ENCODE results near the gene PRMT1. TPM values are rescaled to one million over a fixed set of nuclear protein-coding genes. Genes with fewer than 3 reads are reported as not detected.

The PRMT1 gene
- total RNA-seq, 4 donors from 2014 or later, result 45.6 to 116 (median 70.3) TPM

- Histone ChIP-seq H3K4me1 (peaks cover 16 to 58% (median 49%) of the 10 kb centered on the region in 4 donors), H3K36me3 (no peaks in the 10 kb centered on the region), H3K27me3 (no peaks in the 10 kb centered on the region), H3K27ac (peak within 1 kb of the TSS; percentile 97 to 100 (median 100)), H3K4me3 (peak within 1 kb of the TSS; percentile 85 to 98 (median 93)), H3K9me3 (no peaks in the 10 kb centered on the region)
- in situ Hi-C loops (cut with MboI; ENCODE audit: low pct_ligation_motif_present in 1 of 4, low pct_unique_long_range_greater_than_20kb in 1 of 4, low sequenced_read_pairs in 3 of 4), result no loop called here
- peak; percentile 100 for DNase-seq
- intact Hi-C loops (cut with DNase I; ENCODE audit: low total_unique reads), result no loop called here
- WGBS, 2 donors (ENCODE audit: low coverage in 1 of 2), result 1% methylated on average over 67 of the region's 87 CpGs; no CpG with 5 or more reads in 1 of the 2 donors
- TF ChIP-seq POLR2A (IDR thresholded peaks at IDR 0.05), result peak; percentile 95
- TF ChIP-seq CTCF (IDR thresholded peaks at IDR 0.05), result no peak
- peak; percentile 96 to 99 (median 99) for TF ChIP-seq POLR2AphosphoS5 (IDR thresholded peaks at IDR 0.05)
- peak; percentile 79 for TF ChIP-seq EP300 (IDR thresholded peaks at IDR 0.05; ENCODE audit: low read depth)
Observed at GRCh38 chr19:49641688-49642491, 35.2 kb upstream of the PRMT1 start, which contains the start of gene SCAF1. SCAF1 (plus strand) TSS chr19:49642209; CDS start chr19:49645027, 2,818 bp downstream.

DNA sequence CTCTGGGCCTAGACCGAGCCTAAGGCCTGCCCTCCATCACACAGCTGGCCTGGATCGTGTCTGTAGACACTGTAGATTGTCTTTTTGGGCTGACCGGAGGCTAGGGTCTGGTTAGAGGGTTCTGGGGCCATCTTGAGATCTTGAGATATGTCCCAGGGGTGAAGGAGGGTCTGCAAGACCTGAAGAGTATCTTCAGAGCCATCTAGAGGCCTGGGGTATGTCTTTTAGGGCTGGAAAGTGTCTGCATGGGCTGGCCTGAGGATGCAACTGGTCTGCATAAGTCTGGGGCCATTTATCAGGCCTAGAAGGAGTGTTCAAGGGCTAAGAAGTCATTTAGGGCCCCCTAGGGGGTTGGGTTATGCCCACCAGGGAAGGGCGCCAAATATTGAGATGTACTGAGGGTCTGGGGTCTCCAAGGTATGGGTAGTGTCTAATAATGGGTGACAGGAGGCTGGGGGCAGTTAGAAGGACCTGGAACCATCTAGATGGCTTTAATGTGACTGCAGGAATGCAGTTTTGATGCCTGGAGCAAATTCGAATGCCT lies 34.5 kb upstream of the PRMT1 start:
- H3K27ac ChIP-seq, result peak overlapping the region; percentile 97 to 100 (median 98)
- no peaks in the 10 kb centered on the region for H3K36me3 ChIP-seq
- no peak for TF ChIP-seq POLR2AphosphoS5 (IDR thresholded peaks at IDR 0.05)
- TF ChIP-seq EP300 (IDR thresholded peaks at IDR 0.05; ENCODE audit: low read depth), result no peak
- no peak for TF ChIP-seq CTCF (IDR thresholded peaks at IDR 0.05)
- intact Hi-C loops (cut with DNase I; ENCODE audit: low total_unique reads) (no loop called here), in situ Hi-C loops (cut with MboI; ENCODE audit: low pct_ligation_motif_present in 1 of 4, low pct_unique_long_range_greater_than_20kb in 1 of 4, low sequenced_read_pairs in 3 of 4) (no loop called here)
- no peaks in the 10 kb centered on the region for H3K9me3 ChIP-seq
- H3K4me3 ChIP-seq, result peak overlapping the region; percentile 85 to 98 (median 93)
- no peak for DNase-seq
- 12 to 14% methylated on average over 2 to 4 of the region's 5 CpGs for WGBS, 2 donors (ENCODE audit: low coverage in 1 of 2)
- H3K4me1 ChIP-seq, result peaks cover 16 to 54% (median 46%) of the 10 kb centered on the region in 4 donors
- H3K27me3 ChIP-seq, result no peaks in the 10 kb centered on the region

DNA sequence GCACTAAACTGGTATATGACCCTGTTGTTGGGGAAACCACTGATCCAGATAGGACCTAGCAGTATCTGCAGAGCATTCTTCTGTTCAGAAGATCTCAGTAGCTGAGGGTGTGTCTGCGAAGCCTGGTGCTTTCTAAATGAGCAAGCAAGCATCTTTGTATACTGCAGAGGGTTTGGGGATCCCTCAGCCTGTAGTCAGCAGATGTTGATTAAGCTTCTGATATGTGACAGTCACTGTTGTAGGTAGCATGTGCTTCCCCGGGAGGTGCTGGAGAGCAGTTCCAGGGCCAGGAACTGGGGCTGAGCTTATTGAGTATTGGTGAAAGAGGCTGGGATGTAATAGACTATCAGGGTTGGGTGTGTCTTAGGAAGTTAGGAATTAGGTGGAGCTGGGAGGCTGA lies 33.6 kb upstream of the PRMT1 start:
- no peak for DNase-seq
- Histone ChIP-seq H3K4me1 (peaks cover 16 to 45% (median 38%) of the 10 kb centered on the region in 4 donors), H3K36me3 (no peaks in the 10 kb centered on the region), H3K27ac (no peak overlapping the region), H3K4me3 (no peak overlapping the region), H3K27me3 (no peaks in the 10 kb centered on the region), H3K9me3 (no peaks in the 10 kb centered on the region)
- intact Hi-C loops (cut with DNase I; ENCODE audit: low total_unique reads) (no loop called here), in situ Hi-C loops (cut with MboI; ENCODE audit: low pct_ligation_motif_present in 1 of 4, low pct_unique_long_range_greater_than_20kb in 1 of 4, low sequenced_read_pairs in 3 of 4) (no loop called here)
- 50 to 51% methylated on average over 2 of the region's 2 CpGs for WGBS, 2 donors (ENCODE audit: low coverage in 1 of 2)
- TF ChIP-seq EP300 (IDR thresholded peaks at IDR 0.05; ENCODE audit: low read depth) (no peak), POLR2A (IDR thresholded peaks at IDR 0.05) (no peak), CTCF (IDR thresholded peaks at IDR 0.05) (no peak), POLR2AphosphoS5 (IDR thresholded peaks at IDR 0.05) (no peak)

DNA sequence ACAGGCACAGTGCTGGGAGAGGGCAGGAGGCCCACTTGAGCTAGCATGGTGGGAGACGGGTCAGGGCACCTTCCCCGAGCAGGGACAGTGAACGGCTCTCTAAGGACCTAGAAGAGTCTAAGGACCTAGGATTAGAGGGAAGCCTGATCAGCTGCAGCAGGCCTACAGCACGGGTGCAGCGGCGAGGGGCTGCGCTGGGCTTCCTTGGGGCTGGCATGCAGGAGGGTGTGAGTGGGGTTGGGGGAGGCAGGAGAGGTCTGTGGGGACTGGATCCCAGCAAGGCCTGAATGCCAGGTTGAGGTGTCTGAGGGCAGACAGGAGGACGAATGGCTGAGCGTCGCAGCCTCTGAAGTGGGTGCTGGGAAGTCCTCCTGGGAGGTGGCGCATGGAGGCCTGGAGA lies 31.5 kb upstream of the PRMT1 start:
- Histone ChIP-seq H3K4me3 (no peak overlapping the region), H3K9me3 (no peaks in the 10 kb centered on the region), H3K27me3 (no peaks in the 10 kb centered on the region), H3K4me1 (peaks cover 16 to 33% (median 25%) of the 10 kb centered on the region in 4 donors), H3K36me3 (no peaks in the 10 kb centered on the region), H3K27ac (no peak overlapping the region)
- intact Hi-C loops (cut with DNase I; ENCODE audit: low total_unique reads) (no loop called here), in situ Hi-C loops (cut with MboI; ENCODE audit: low pct_ligation_motif_present in 1 of 4, low pct_unique_long_range_greater_than_20kb in 1 of 4, low sequenced_read_pairs in 3 of 4) (no loop called here)
- TF ChIP-seq EP300 (IDR thresholded peaks at IDR 0.05; ENCODE audit: low read depth), result no peak
- no peak for TF ChIP-seq POLR2AphosphoS5 (IDR thresholded peaks at IDR 0.05)
- no peak for TF ChIP-seq POLR2A (IDR thresholded peaks at IDR 0.05)
- TF ChIP-seq CTCF (IDR thresholded peaks at IDR 0.05), result no peak
- no peak for DNase-seq
- WGBS, 2 donors (ENCODE audit: low coverage in 1 of 2), result 92% methylated on average over 11 of the region's 11 CpGs; no CpG with 5 or more reads in 1 of the 2 donors

All from transverse colon (tissue), 4 donors.